GM19035 (cell line): Measurements from ENCODE around the gene HTR5A.
"Not testable (repeated sequence)": the region's sequence is repeated elsewhere in the genome, so short reads cannot be mapped to it uniquely, and the experiment has no call there.

Experiments
- ATAC-seq: cut with Tn5 transposase; IDR thresholded peaks from one replicate; pipeline ENCODE4 v1.9.1; 2021; ENCODE audit not compliant: unreplicated experiment

The HTR5A gene

DNA sequence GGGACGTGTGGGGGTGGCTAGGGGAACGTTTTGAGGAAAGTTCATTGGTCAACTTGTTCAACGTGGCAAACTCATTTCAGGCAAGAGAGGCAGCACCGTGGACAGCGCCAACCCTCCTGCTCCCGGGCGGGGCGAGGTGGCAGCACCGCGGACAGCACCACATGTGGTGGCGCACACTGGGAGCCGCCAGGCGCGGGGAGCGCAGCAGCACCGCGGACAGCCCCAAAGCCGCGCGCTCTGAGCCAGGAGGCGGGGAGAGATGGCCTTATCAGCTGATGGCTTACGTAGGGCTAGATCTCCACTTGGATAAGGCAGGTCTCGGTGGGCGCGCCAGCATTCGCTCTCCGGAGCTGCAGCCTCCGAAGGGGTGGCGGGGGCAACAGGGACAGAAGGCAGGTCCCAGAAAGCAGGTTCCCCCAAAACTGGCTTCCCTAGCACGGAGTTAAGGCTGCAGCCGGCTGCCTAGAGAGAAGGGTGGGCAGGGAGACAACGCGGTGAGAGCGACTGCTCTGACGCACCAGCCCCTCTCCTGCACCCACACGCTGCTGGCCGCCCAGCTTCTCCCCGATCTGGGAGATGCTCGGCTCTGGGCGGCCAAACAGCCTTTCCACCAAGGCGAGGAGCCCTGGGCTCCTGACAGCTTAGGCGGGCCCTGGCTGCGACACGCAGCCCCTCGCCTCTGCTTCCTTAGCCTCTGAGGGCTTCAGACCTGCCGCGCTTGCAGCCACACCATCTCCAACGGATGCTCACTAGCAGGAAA lies at the start of gene HTR5A:
HTR5A (plus strand) TSS at position 333 of the 760 bp plus-strand sequence. CDS start 576 bp downstream, outside the sequence.
- ATAC-seq, result peak; percentile 98

- ATAC-seq, result no peak
Observed at GRCh38 chr7:155020996-155021395, 49.1 kb upstream of the HTR5A start.

DNA sequence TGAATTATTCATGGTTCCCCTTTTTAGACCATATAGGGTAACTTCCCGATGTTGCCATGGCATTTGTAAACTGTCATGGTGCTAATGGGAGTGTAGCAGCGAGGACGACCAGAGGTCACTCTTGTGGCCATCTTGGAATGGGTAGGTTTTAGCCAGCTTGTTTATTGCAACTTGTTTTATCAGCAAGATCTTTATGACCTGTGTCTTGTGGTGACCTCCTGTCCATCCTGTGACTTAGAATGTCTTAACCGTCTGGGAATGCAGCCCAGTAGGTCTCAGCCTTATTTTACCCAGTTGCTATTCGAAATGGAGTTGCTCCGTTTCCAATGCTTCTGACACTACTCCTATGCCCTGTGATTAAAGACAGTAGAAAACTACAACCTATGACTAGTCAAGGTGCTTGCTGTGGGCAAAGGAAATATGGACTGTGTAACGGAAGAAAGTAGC lies 48.4 kb upstream of the HTR5A start:
- ATAC-seq, result no peak

DNA sequence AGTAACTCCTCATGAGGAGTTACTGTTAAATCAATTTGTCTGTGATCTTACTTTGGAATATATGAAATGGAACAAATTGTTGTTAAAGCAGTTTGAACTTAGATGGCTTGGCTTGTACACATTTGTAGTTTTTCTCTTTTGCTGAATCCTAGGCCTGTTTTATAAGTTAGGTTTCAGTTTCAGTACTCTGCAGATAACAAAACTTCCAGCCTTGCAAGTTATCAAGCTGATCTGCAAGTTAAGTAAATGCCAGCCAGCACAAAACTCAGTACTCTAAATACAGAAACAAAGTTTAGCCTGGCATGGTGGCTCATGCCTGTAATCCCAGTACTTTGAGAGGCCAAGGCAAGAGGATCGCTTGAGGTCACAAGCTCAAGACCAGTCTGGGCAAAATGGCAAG lies 42.2 kb upstream of the HTR5A start:
- ATAC-seq, result no peak

GRCh38 chr7:155032978-155033377 lies 37.1 kb upstream of the HTR5A start:
- ATAC-seq, result no peak

DNA sequence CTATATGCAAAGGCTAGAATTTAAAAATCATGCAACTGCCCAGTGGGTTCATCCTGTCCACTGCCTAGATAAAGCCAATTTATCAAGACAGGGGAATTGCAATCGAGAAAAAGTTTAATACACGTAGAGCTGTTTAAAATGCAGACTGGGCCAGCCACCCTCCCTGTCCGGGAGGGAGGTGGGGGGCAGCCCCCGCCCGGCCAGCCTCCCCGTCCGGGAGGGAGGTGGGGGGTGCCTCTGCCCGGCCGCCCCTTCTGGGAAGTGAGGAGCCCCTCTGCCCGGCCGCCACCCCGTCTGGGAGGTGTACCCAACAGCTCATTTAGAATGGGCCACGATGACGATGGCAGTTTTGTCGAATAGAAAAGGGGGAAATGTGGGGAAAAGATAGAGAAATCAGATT lies 35.6 kb upstream of the HTR5A start:
- ATAC-seq, result not testable (repeated sequence)

DNA sequence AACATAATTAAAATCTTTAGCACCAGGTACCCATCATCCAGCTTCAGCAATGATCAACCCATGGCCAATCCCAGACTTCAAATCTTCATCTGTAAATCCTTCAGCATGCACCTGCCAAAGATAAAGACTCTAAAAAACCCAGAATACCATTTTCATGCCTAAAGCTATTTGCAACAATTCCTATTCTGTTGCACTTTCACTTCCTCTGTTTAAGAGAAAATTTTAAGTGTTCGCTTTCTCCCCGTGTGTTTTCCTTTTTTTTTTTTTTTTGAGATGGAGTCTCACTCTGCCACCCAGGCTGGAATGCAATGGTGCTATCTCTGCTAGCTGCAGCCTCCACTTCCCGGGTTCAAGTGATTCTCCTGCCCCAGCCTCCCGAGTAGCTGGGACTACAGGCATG lies 31.8 kb upstream of the HTR5A start:
- ATAC-seq, result no peak

- ATAC-seq, result no peak
Observed at GRCh38 chr7:155043756-155044155, 26.4 kb upstream of the HTR5A start.

GRCh38 chr7:155048006-155048405 lies 22.1 kb upstream of the HTR5A start:
- ATAC-seq, result no peak

GRCh38 chr7:155051355-155051754 lies 18.8 kb upstream of the HTR5A start:
- no peak for ATAC-seq

GRCh38 chr7:155053002-155053401 lies 17.1 kb upstream of the HTR5A start:
- no peak for ATAC-seq

DNA sequence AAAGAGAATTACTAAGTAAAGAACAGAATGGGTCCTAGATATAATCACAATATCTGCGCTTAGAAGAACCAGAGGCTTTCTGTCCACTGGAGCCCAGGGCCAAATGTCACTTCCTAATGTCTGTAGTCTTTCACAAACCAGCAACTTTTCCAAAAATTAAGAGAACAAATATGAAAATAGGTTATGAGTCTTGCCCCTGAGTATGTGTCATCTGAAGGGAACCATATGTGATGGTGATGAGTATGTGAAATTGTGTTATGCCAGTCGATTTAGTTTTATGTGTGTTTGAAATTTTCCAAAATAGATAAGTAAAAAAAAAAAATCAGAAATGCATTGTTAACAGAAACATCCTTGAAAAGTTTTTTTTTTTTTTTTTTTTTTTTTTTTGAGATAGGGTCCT lies 15.4 kb upstream of the HTR5A start:
- no peak for ATAC-seq

GRCh38 chr7:155057076-155057475 lies 13.0 kb upstream of the HTR5A start:
- no peak for ATAC-seq

DNA sequence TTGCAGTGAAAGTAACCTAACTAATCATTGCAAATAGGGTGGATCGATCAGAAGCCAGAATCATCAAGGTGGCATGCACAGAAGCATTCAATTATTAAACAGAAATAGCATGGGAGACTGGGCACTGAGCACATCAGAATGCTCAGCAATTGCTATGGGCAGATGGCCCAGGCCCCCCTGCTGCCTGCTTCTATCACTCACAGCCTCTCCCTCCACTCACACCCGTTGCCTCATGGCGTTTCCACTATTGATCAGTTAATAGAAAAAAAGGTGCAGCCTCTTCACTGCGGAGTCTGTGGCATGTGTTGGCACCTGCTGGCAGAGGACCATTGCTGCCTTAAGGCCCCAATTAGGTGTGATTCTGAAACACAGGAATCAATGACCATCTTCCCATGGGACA lies 11.2 kb upstream of the HTR5A start:
- no peak for ATAC-seq

DNA sequence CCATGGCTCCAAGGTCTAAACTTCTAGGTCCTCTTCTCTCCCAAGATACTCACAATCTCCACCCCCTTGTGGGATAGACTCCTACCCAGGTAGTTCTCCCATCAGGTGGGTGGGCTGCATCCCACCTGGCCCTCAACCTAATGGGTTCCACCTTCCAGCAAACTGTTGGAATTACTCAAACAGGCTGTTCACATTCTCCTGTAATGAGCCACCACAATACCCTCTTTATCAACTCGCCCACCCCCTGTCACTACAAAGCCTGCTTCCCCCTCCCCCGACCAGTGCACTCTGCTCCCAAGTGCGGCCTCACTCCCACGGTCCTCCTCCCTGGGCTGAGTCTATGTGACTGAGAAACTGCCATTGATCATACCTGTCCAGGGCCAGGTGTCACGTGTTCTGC lies 10.4 kb upstream of the HTR5A start:
- no peak for ATAC-seq

DNA sequence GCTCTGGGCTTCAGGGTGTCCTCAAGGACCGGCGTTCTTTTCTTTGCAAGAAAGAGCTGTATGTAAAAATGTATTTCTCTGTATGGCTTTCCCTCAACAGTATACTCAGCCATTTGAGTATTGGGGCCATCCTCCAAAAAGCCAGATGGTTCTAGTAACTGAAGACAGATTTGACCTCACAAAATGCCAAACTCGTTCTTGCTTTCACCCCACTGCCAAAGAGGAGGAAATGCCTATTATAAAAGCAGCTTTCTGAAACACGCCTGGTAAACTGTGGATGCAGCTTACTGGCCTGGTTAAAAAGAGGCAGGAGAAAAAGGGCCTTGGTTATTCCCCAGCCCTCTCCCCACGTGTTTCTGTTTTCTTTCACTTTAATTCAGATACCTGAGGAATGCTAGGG lies 7.7 kb upstream of the HTR5A start:
- ATAC-seq, result no peak

- no peak for ATAC-seq
Observed at GRCh38 chr7:155064186-155064585, 5.9 kb upstream of the HTR5A start.

GRCh38 chr7:155066417-155066950 lies 3.6 kb upstream of the HTR5A start:
- ATAC-seq, result no peak

- no peak for ATAC-seq
Observed at GRCh38 chr7:155071121-155071651, 1.1 kb downstream of the HTR5A start.

DNA sequence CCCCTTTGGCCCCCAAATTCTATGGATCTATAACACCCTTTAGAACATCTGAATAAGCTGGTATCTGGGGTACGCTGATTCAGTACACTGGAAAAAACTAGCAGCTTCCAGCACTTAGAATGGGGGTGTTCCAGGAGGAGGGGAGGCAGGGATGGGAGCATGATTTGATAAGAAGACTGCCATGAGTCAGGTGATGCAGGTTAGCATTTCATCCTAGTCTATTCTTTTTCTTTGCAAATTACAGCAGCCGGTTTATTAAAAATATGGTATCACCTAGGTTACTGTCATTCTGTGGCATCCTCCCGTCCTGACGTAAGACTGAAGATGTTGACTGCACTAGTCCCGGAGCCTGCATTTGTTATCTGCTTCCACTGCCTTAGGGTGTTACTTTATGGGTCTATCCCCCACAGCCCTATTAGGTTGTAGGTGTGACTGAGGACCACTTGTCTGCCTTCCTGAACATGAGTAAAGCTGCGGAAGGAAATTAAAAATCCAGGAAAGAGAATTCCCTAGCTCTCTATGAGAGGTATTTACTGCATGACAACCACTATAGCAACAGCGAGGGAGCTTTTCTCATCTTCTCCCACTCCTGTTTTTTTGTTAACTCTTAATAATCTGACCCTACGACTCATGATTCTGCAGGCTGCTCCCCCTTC lies 1.9 kb downstream of the HTR5A start:
- no peak for ATAC-seq

DNA sequence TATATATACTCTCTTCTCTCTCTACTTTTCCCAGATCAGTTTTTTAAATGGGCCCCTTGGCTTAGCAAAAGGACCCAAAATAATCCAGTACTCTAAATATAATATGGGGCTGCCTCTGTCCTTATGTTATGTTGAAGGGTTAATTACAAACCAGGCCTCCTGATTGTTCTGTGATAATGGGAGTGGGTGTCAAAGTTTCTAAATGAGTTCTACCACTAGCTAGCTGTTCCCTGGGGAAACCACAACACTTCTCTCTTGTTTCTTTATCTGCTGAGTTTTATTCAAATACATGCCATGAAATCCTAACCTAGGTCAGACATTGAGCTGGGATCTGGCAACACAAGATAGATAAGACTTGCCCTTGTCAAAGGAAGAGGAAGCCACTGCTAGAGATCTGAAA lies 3.8 kb downstream of the HTR5A start:
- ATAC-seq, result no peak

GRCh38 chr7:155084021-155084420 lies 13.9 kb downstream of the HTR5A start:
- ATAC-seq, result no peak
